ENCODE measurements around the gene MOCS2.

Gene MOCS2

GRCh38 chr5:53048248-53048647, 61.3 kb downstream of the MOCS2 start:
- DNase-seq (ENCODE audit: low spot score) = no peak
